Stimulated activated CD4-positive, alpha-beta T cell treated with anti-CD3 and anti-CD28 coated beads, Interleukin-1b, Interleukin-23, amount 100 ng/mL, for 4 hours (primary cell): ENCODE data around the gene ZNF107.

Experiments
- DNase-seq, 2 donors: peaks; one replicate each; pipeline ENCODE4 v3.0.0-alpha.2; 2020; ENCODE audit warnings: low read depth in 2 of 2

Gene ZNF107

DNA sequence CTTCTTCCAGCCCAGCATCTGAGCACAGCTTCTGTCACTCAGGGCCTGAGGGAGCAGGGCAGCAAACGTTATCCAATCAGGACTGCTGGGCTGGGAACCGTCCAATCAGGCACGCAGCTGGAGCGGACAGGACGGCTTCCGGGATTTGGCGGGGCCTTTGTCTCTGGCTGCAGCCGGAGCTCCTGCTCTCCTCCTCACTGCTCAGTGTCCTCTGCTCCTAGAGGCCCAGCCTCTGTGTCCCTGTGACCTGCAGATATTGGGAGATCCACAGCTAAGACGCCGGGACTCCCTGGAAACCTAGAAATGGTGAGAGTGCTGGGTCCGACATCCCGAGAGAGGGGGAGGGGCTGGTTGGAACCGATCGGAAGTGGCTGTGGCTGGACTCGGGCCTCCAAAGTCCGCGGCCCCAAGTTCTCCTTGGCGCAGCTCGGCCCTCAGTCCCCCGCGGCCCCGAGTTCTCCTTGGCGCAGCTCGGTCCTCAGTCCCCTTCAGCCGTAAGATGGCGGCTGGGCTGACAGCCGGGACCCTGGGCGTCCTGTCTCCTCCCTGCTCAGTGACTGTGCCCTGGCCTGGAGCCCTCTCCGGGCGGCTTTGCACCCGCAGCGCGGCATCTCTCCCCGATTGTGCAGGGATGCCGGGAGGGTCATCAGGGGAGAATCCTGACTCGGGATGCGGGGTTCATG lies at the start of gene ZNF107:
Gene ZNF107, plus strand, starts transcription at position 154 of the 683 bp plus-strand sequence. Its CDS starts 150 bp downstream, at position 304.
- peak; percentile 60 to 69 for DNase-seq

- DNase-seq, result peak in 1 of 2 donors; percentile 25
These were observed 47.0 kb upstream of the ZNF107 start for GRCh38 chr7:64618785-64619456.

GRCh38 chr7:64619705-64620104 lies 46.2 kb upstream of the ZNF107 start:
- no peak for DNase-seq

- no peak for DNase-seq
These were observed 44.3 kb upstream of the ZNF107 start for GRCh38 chr7:64621656-64622055.

GRCh38 chr7:64625114-64626082 lies 40.5 kb upstream of the ZNF107 start:
- no peak for DNase-seq

DNA sequence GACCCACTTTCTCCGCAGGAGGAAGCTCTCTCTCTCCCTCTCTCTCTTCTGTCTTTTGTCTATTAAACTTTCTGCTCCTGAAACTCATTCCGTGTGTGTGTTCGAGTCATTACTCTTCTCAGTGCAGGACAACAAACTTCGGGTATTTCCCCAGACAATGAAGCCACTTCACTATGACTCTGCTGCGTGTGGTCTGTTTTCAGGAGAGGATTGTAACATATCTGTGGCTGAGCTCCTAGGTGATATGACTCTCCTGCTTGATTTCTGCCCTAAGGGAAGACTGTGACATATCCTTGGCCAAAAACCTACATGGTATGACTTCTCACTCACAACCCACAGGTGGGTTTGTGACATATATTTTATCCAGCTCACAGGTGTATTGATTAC lies 39.9 kb upstream of the ZNF107 start:
- no peak for DNase-seq

GRCh38 chr7:64626557-64626956 lies 39.4 kb upstream of the ZNF107 start:
- no peak for DNase-seq

GRCh38 chr7:64628192-64628591 lies 37.7 kb upstream of the ZNF107 start:
- no peak for DNase-seq

GRCh38 chr7:64628721-64629120 lies 37.2 kb upstream of the ZNF107 start:
- DNase-seq, result no peak

GRCh38 chr7:64630496-64630895 lies 35.4 kb upstream of the ZNF107 start:
- no peak for DNase-seq

DNA sequence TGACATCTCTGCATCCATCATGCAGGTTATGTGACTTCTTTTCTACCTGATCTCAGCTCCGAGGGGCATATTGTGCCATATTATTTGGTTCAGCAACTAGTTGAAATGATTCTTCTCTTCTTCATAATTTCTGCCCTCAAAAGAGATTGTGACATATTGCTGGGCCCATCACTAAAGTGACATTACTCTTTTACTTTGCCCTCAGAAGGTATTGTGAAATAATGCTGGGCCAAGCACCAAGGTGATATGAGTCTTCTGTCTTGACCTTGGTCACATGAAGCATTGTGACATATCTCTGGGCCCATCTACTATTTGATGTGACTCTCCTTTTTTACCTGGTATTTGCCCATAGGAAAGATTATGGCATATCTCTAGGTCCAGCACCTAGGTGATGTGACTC lies 33.9 kb upstream of the ZNF107 start:
- no peak for DNase-seq

DNA sequence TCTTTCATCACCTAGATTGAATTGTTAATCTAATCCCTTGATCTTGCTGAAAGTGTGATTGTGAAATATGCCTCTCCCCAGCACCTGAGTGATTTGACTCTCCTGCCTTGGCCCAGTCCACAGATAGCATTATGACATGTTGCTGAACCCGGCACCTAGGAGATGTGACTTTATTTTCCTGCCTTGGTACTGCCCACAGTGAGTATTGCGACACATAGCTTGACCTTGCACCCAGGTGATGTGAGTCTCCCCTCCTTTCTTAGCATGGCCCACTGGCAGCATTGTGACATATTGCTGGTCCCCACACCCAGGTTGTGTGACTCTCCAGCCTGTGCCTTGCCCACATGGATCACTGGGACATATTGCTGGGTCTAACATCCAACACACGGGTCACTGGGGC lies 32.5 kb upstream of the ZNF107 start:
- no peak for DNase-seq

- DNase-seq, result no peak
These were observed 31.4 kb upstream of the ZNF107 start for GRCh38 chr7:64634406-64635062.

GRCh38 chr7:64636386-64636785 lies 29.5 kb upstream of the ZNF107 start:
- no peak for DNase-seq

GRCh38 chr7:64637521-64638445 lies 28.1 kb upstream of the ZNF107 start:
- no peak for DNase-seq

DNA sequence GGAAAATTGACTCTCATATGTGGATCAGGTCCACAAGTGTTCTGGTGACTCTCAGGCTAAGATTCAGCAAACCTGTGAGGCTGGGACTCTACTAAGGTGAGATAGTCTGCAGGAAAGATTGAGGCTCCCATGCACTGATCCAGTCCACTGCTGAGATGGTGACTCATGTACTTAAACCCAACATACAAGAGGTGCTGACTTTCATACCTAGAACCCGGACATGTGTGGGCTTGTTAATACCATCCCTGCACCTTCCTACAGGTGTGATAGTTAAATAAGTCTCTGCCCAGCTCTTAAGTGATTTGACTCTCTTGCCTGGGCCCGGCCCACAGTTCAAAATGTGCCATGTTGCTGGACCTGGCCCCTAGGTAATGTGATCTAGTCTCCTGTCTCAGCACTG lies 27.1 kb upstream of the ZNF107 start:
- no peak for DNase-seq

- DNase-seq, result no peak
These were observed 26.5 kb upstream of the ZNF107 start for GRCh38 chr7:64639267-64640001.

GRCh38 chr7:64640504-64640903 lies 25.4 kb upstream of the ZNF107 start:
- no peak for DNase-seq

DNA sequence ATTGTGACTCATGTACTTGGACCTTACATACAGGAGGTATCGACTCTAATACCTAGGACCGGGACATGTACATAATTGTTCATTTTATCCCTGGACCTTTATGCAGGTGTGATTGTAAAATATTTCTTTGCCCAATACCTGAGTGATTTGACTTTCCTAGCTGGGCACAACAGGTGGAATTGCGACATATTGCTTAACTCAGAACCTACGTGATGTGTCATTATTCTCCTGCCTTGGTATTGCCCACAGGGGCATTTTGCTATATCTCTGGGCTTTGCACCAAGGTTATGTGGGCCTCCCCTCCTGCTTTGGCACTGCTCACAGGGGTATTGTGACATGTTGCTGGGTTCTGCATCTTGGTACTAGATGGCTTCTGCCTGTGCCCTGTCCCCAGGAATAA lies 23.9 kb upstream of the ZNF107 start:
- no peak for DNase-seq

DNA sequence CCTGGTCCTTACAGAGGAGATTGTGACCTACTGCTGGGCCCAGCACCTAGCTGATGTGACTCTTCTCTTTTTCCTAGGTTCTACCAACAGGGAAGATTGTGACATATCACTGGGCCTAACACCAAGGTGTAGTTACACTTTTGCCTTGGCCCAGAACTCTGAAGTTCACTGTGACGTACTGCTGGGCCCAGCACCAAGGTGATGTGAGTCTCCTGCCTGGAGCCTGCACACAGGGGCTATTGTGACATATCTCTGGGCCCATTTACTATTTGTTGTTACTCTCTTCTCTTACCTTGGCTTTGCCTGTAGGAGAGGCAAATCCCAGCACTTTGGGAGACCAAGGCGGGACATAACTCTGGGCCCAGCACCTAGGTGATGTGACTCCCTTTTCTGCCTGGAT lies 23.1 kb upstream of the ZNF107 start:
- no peak for DNase-seq
